Gastroesophageal sphincter (tissue), 3 donors: ENCODE data around the gene KIF24.

Source experiments
- EP300 ChIP-seq: sonication (generic); formaldehyde crosslinking; IDR thresholded peaks from one replicate; pipeline ENCODE4 v1.6.1; 2017; ENCODE audit warnings: antibody characterized with exemption, mild to moderate bottlenecking
- POLR2A ChIP-seq, 2 donors: fragments of 450-650 bp; IDR thresholded peaks; one replicate each; pipeline ENCODE4 v1.6.1; 2017; ENCODE audit warnings: antibody characterized with exemption in 2 of 2, mild to moderate bottlenecking in 2 of 2, moderate library complexity in 1 of 2
- TF ChIP-seq, protein P1 (sequence below), 4 experiments: fragments of 200-600 bp in 2 of 4; fragments of 450-650 bp in 2 of 4; sonication (generic) in 1 of 4; IDR thresholded peaks; one replicate each; pipeline ENCODE4 v1.5.1; 2017 to 2019; ENCODE audit warnings: antibody characterized with exemption in 4 of 4, mild to moderate bottlenecking in 2 of 4, moderate library complexity in 2 of 4

DNA sequence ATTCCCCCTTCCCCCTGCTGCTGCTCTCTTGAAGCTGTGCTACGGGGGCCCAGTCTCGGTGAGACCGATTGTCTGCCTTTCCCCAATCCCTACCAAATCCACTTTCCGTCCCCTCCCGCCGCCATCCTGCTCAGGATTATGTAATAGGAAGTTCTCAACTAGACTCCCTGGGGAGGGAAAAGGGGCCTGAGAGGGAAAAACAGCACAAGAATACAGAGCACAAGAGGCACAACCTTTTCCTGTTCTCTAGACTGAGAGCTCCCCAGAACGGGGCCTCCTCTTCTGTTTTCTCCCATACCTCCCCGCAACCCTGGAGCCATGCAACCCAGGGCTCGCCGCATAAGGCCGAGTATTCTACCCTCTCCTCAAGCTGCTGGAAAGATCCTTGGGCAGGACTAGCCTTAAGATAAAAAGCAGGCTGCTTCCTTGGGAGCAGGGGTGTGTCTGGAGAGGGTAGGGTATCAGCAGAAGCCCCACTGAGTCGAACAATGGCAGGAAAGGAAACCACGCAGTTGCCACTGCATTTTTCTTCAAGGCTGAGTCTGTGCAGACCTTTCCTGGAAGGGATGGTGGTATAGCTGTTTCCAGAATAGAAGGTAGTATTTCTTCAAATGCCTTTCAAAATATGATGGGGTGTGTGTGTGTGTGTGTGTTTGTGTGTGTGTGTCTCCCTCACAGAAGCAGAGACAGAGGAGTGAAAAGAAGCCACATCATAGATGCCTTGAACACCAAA lies 34.7 kb upstream of the KIF24 start:
- TF ChIP-seq POLR2A (IDR thresholded peaks at IDR 0.05) (no peak), EP300 (no peak)
- TF ChIP-seq, protein P1, sequence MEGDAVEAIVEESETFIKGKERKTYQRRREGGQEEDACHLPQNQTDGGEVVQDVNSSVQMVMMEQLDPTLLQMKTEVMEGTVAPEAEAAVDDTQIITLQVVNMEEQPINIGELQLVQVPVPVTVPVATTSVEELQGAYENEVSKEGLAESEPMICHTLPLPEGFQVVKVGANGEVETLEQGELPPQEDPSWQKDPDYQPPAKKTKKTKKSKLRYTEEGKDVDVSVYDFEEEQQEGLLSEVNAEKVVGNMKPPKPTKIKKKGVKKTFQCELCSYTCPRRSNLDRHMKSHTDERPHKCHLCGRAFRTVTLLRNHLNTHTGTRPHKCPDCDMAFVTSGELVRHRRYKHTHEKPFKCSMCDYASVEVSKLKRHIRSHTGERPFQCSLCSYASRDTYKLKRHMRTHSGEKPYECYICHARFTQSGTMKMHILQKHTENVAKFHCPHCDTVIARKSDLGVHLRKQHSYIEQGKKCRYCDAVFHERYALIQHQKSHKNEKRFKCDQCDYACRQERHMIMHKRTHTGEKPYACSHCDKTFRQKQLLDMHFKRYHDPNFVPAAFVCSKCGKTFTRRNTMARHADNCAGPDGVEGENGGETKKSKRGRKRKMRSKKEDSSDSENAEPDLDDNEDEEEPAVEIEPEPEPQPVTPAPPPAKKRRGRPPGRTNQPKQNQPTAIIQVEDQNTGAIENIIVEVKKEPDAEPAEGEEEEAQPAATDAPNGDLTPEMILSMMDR (IDR thresholded peaks at IDR 0.05): no peak
